ENCODE measurements around the gene FRMD7.

GRCh38 chrX:132030264-132030663 is 97.6 kb downstream of the FRMD7 start:
- TF ChIP-seq POLR2A (IDR thresholded peaks at IDR 0.05; ENCODE audit: low read depth, low read length) (no peak), TAF1 (IDR thresholded peaks at IDR 0.05; ENCODE audit: low read depth, low read length) (no peak), POLR2AphosphoS5 (IDR thresholded peaks at IDR 0.05; ENCODE audit: low read depth, low read length) (no peak), POU2F2 (IDR thresholded peaks at IDR 0.05; ENCODE audit: low read depth, low read length) (no peak)
